Smooth muscle cell (in vitro differentiated cells): ENCODE data around the gene TBC1D23. TPM values are rescaled to one million over a fixed set of nuclear protein-coding genes. Genes with fewer than 3 reads are reported as not detected.

Source experiments
- DNase-seq: peaks from one replicate; lab custom pipeline; 2025; ENCODE audit not compliant: unreplicated experiment; lab: John Stamatoyannopoulos, UW
- H2AFZ ChIP-seq: fragments of 200-600 bp; sonication (generic); 2 replicates; pipeline ENCODE4 v1.6.0; 2016; ENCODE audit warnings: antibody characterized with exemption, low read depth, mild to moderate bottlenecking
- H3F3A ChIP-seq: fragments of 200-600 bp; sonication (generic); 2 replicates; pipeline ENCODE4 v1.6.0; 2017; ENCODE audit warnings: antibody characterized with exemption, low read depth
- H3K27ac ChIP-seq: fragments of 200-600 bp; sonication (generic); 2 replicates; pipeline ENCODE4 v1.5.1; 2016; ENCODE audit warnings: low read depth, mild to moderate bottlenecking
- H3K27me3 ChIP-seq: fragments of 200-600 bp; sonication (generic); 2 replicates; pipeline ENCODE4 v1.6.1; 2016; ENCODE audit warnings: low read depth, mild to moderate bottlenecking
- H3K36me3 ChIP-seq: fragments of 200-600 bp; sonication (generic); 2 replicates; pipeline ENCODE4 v1.5.1; 2016; ENCODE audit warnings: low read depth
- H3K4me1 ChIP-seq: fragments of 200-600 bp; sonication (generic); 2 replicates; pipeline ENCODE4 v1.5.1; 2016; ENCODE audit warnings: low read depth
- H3K4me2 ChIP-seq: fragments of 200-600 bp; sonication (generic); 2 replicates; pipeline ENCODE4 v1.6.0; 2016; ENCODE audit warnings: mild to moderate bottlenecking
- H3K4me3 ChIP-seq: fragments of 200-600 bp; sonication (generic); 2 replicates; pipeline ENCODE4 v1.5.1; 2016; ENCODE audit warnings: mild to moderate bottlenecking
- H3K79me2 ChIP-seq: fragments of 200-600 bp; sonication (generic); 2 replicates; pipeline ENCODE4 v1.6.0; 2016; ENCODE audit warnings: low read depth, mild to moderate bottlenecking
- H3K9ac ChIP-seq: fragments of 200-600 bp; sonication (generic); 2 replicates; pipeline ENCODE4 v1.6.0; 2016; ENCODE audit warnings: low read depth
- H3K9me3 ChIP-seq: fragments of 200-600 bp; sonication (generic); replicated peaks from 2 replicates; pipeline ENCODE4 v1.5.1; 2016; ENCODE audit warnings: low read depth
- H4K20me1 ChIP-seq: fragments of 200-600 bp; sonication (generic); 2 replicates; pipeline ENCODE4 v1.6.0; 2016; ENCODE audit warnings: low read depth
- WGBS: methylation state at CpG from one replicate; pipeline ENCODE4 v1.1.7; 2016; ENCODE audit warnings: low lambda C conversion rate; 5-methylcytosine and 5-hydroxymethylcytosine counted together
- polyA plus RNA-seq: library from polyadenylated mRNA; unstranded; fragments of >200 nt; fragmentation: Nextera tagmentation; extraction: Ambion mirVana; gene quantifications from 2 replicates; pipeline ENCODE4 v1.2.1, GENCODE V29; 2016
- total RNA-seq: library from RNA; depleted of rRNA; stranded (reverse); fragments of >200 nt; gene quantifications from 2 replicates; pipeline ENCODE4 v1.2.3, GENCODE V29; 2014
- TF ChIP-seq, protein P1 (sequence below): fragments of 200-600 bp; sonication (generic); IDR thresholded peaks from 2 replicates; pipeline ENCODE4 v1.5.1; 2017; ENCODE audit warnings: borderline replicate concordance, mild to moderate bottlenecking, antibody characterized with exemption; ENCODE audit not compliant: insufficient read depth, poor library complexity, severe bottlenecking

The TBC1D23 gene
- total and polyA plus RNA-seq, 2 experiments from 2014 or later = 36.0 to 77.7 TPM

DNA sequence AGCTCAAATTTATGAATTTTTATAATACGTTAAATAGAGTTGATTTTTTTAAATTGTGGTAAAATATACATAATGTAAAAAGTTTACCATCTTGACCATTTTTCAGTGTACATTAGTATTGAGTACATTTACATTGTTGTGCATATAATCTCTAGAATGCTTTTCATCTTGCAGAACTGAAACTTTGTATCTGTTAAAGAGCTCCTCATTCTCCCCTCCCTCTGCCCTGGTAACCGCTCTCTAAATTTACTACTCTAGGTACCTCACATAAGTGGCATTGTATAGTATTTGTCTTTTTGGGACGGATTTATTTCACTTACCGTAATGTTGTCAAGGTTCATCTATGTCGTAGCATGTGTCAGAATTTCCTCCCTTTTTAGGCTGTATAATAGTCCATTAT, 13.6 kb downstream of the TBC1D23 start:
- Histone ChIP-seq H3K9me3 (no peaks in the 10 kb centered on the region), H3K27ac (no peak overlapping the region), H3K4me2 (no peak overlapping the region), H2AFZ (no peak overlapping the region), H4K20me1 (peaks cover 95% of the 10 kb centered on the region), H3K27me3 (no peaks in the 10 kb centered on the region), H3K79me2 (peaks cover 86% of the 10 kb centered on the region), H3K4me3 (no peak overlapping the region), H3F3A (no peaks in the 10 kb centered on the region), H3K36me3 (no peaks in the 10 kb centered on the region), H3K9ac (no peak overlapping the region), H3K4me1 (no peaks in the 10 kb centered on the region)
- no peak for DNase-seq
- TF ChIP-seq, protein P1, sequence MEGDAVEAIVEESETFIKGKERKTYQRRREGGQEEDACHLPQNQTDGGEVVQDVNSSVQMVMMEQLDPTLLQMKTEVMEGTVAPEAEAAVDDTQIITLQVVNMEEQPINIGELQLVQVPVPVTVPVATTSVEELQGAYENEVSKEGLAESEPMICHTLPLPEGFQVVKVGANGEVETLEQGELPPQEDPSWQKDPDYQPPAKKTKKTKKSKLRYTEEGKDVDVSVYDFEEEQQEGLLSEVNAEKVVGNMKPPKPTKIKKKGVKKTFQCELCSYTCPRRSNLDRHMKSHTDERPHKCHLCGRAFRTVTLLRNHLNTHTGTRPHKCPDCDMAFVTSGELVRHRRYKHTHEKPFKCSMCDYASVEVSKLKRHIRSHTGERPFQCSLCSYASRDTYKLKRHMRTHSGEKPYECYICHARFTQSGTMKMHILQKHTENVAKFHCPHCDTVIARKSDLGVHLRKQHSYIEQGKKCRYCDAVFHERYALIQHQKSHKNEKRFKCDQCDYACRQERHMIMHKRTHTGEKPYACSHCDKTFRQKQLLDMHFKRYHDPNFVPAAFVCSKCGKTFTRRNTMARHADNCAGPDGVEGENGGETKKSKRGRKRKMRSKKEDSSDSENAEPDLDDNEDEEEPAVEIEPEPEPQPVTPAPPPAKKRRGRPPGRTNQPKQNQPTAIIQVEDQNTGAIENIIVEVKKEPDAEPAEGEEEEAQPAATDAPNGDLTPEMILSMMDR = no peak
- 97% methylated on average over 5 of the region's 5 CpGs for WGBS

DNA sequence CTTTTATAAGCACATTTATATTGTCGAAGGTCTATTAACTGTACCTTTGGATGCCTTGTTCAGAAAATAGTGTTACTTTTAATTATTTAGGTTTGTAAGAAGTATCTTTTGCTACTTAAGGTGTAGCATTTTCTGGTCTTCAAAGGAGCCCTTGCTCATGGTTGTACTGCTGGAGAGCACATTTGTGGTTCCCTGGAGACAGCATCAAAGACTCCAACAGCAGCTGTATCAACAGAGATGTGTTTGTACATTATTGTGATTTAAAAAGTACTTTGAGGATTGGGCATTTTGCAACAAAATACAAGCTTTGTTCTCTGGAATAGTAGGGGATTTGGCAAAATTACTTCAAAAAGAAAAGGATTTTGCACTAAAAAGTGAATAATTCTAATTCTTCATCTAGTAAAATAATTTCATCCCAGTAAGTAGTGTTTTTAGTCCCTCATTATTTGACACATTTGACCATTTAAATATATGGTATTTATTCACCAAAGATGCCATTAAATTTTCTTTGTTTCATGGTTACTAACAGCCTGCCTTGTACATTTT, 16.5 kb downstream of the TBC1D23 start:
- Histone ChIP-seq H3F3A (no peaks in the 10 kb centered on the region), H3K9ac (no peak overlapping the region), H3K36me3 (no peaks in the 10 kb centered on the region), H3K27me3 (no peaks in the 10 kb centered on the region), H3K4me3 (no peak overlapping the region), H3K79me2 (peaks cover 80% of the 10 kb centered on the region), H3K4me2 (no peak overlapping the region), H4K20me1 (peaks cover 87% of the 10 kb centered on the region), H3K9me3 (no peaks in the 10 kb centered on the region), H3K4me1 (no peaks in the 10 kb centered on the region), H3K27ac (peak overlapping the region; percentile 5), H2AFZ (no peak overlapping the region)
- WGBS = 90% methylated on average over 1 of the region's 1 CpG
- TF ChIP-seq, protein P1 = no peak
- no peak for DNase-seq

GRCh38 chr3:100278910-100279309, 18.1 kb downstream of the TBC1D23 start:
- 93% methylated on average over 2 of the region's 2 CpGs for WGBS
- Histone ChIP-seq H3K4me2 (no peak overlapping the region), H3K4me1 (no peaks in the 10 kb centered on the region), H3K9me3 (no peaks in the 10 kb centered on the region), H3K27ac (no peak overlapping the region), H3K9ac (no peak overlapping the region), H3F3A (no peaks in the 10 kb centered on the region), H4K20me1 (peaks cover 88% of the 10 kb centered on the region), H2AFZ (no peak overlapping the region), H3K4me3 (no peak overlapping the region), H3K27me3 (no peaks in the 10 kb centered on the region), H3K36me3 (peaks cover 9% of the 10 kb centered on the region), H3K79me2 (peaks cover 79% of the 10 kb centered on the region)
- TF ChIP-seq, protein P1 = no peak
- DNase-seq = no peak

DNA sequence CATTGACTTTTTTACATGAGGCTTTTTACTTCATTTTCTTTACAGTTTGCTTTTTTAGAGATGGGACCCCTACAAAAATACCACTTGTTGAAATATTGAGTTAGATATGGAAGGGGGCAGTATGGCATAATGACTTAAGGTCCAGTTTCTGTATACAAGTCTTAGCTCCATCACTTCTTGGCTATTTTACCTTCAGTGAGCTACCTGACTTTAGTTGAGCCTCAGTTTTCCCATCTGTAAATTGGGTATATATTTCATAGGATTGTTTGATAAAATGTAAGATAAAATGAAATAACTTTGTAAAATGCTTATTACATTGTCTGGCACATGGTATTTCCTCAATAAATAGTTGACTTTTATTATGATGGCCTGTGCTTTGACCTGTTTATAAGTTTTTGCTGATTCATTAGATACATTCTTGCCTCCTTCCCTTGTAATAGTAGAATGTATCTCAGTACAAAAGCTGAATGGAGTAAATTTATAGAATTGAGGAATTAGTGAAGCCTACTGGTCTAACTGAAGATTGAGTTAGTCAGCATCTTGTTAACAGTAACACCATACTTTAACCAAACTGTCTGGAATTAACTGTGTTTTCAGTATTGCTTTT, 27.6 kb downstream of the TBC1D23 start:
- H3K4me1 ChIP-seq = no peaks in the 10 kb centered on the region
- TF ChIP-seq, protein P1 = no peak
- H2AFZ ChIP-seq = no peak overlapping the region
- no peaks in the 10 kb centered on the region for H3F3A ChIP-seq
- peaks cover 3% of the 10 kb centered on the region for H3K79me2 ChIP-seq
- H4K20me1 ChIP-seq = peaks cover 41% of the 10 kb centered on the region
- no peaks in the 10 kb centered on the region for H3K27me3 ChIP-seq
- no peak overlapping the region for H3K4me2 ChIP-seq
- H3K9me3 ChIP-seq = no peaks in the 10 kb centered on the region
- DNase-seq = no peak
- peaks cover 36% of the 10 kb centered on the region for H3K36me3 ChIP-seq
- no peak overlapping the region for H3K9ac ChIP-seq
- H3K4me3 ChIP-seq = no peak overlapping the region
- no peak overlapping the region for H3K27ac ChIP-seq
